ENCODE results near the gene TM6SF1. TPM values are rescaled to one million over a fixed set of nuclear protein-coding genes. Genes with fewer than 3 reads are reported as not detected.

Gene TM6SF1
- total RNA-seq, 1 donor from 2014 or later = not detected

DNA sequence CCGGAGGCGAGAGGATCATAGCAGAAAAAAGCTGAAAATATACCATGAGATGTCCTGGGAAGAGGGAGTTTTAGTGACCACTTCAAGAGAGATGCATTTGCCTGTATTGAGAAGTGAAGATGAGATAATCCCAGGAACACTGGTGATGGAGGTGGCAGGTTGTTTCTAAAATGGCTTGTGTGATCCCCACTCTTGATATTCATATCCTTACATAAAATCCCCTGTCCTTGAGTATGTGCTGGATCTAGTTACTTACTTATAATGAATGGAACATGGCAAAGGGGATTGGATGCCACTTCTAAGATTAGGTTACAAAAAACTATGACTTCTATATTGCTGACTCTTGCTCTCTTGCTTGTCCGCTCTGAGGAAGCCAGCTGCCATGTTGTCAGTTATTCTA is 78.1 kb downstream of the TM6SF1 start:
- Mint-ChIP-seq H3K4me1 (ENCODE audit: low read depth) (no peaks in the 10 kb centered on the region), H3K9me3 (ENCODE audit: low read depth) (peaks cover 4% of the 10 kb centered on the region), H3K36me3 (ENCODE audit: insufficient read depth) (peaks cover 18% of the 10 kb centered on the region), H3K27me3 (no peaks in the 10 kb centered on the region), H3K27ac (no peak overlapping the region), H3K4me3 (ENCODE audit: low read depth) (no peak overlapping the region)
- no peak for DNase-seq (ENCODE audit: low spot score, unreplicated experiment)
- TF ChIP-seq, protein P1, sequence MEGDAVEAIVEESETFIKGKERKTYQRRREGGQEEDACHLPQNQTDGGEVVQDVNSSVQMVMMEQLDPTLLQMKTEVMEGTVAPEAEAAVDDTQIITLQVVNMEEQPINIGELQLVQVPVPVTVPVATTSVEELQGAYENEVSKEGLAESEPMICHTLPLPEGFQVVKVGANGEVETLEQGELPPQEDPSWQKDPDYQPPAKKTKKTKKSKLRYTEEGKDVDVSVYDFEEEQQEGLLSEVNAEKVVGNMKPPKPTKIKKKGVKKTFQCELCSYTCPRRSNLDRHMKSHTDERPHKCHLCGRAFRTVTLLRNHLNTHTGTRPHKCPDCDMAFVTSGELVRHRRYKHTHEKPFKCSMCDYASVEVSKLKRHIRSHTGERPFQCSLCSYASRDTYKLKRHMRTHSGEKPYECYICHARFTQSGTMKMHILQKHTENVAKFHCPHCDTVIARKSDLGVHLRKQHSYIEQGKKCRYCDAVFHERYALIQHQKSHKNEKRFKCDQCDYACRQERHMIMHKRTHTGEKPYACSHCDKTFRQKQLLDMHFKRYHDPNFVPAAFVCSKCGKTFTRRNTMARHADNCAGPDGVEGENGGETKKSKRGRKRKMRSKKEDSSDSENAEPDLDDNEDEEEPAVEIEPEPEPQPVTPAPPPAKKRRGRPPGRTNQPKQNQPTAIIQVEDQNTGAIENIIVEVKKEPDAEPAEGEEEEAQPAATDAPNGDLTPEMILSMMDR (IDR thresholded peaks at IDR 0.05; ENCODE audit: unreplicated experiment) = no peak

Small RNA genes lying within 50 kb of the gene (microRNA-seq; reads per million reads assigned to microRNA genes)
- not detected for gene MIR4515 (ENCODE audit: borderline number of aligned reads, unreplicated experiment)

Other genes starting within 250 kb of the TM6SF1 start
- gene HOMER2, start 154.9 kb upstream of the TM6SF1 start, total RNA-seq = 21.0 TPM in 2 replicates
- 32.8 and 33.3 TPM in 2 replicates for gene RAMAC, start 121.4 kb upstream of the TM6SF1 start, total RNA-seq
- 21.9 and 25.4 TPM in 2 replicates for gene C15orf40, start 96.0 kb upstream of the TM6SF1 start, total RNA-seq
- gene BTBD1, start 40.4 kb upstream of the TM6SF1 start, total RNA-seq = 38.7 and 39.0 TPM in 2 replicates
- gene HDGFL3, start 100.2 kb downstream of the TM6SF1 start, total RNA-seq = 117 and 121 TPM in 2 replicates
- 0.58 and 0.67 TPM in 2 replicates for gene BNC1, start 177.0 kb downstream of the TM6SF1 start, total RNA-seq